Muscle layer of duodenum (tissue), 2 donors: ENCODE data around the gene NR5A1.

Experiments
- H3K27ac ChIP-seq: one replicate; pipeline ENCODE4 v1.7.0; 2013; ENCODE audit warnings: mild to moderate bottlenecking, low read length
- H3K27me3 ChIP-seq: one replicate; pipeline ENCODE4 v1.7.0; 2013; ENCODE audit warnings: low read depth, mild to moderate bottlenecking, control low read depth, low read length
- H3K36me3 ChIP-seq, 2 donors: one replicate each; pipeline ENCODE4 v1.7.0; 2013; ENCODE audit warnings: low read length in 2 of 2, control low read depth in 1 of 2, mild to moderate bottlenecking in 1 of 2; ENCODE audit not compliant: insufficient read depth in 2 of 2, control insufficient read depth in 1 of 2
- H3K4me1 ChIP-seq, 2 donors: one replicate each; pipeline ENCODE4 v1.7.0; 2013; ENCODE audit warnings: low read length in 2 of 2, mild to moderate bottlenecking in 2 of 2, control low read depth in 1 of 2, moderate library complexity in 1 of 2; ENCODE audit not compliant: insufficient read depth in 2 of 2, control insufficient read depth in 1 of 2
- H3K4me3 ChIP-seq, 2 donors: one replicate each; pipeline ENCODE4 v1.7.0; 2013; ENCODE audit warnings: low read length in 2 of 2, low read depth in 1 of 2, mild to moderate bottlenecking in 1 of 2
- H3K9me3 ChIP-seq, 2 donors: one replicate each; pipeline ENCODE4 v1.7.0; 2013; ENCODE audit warnings: low read length in 2 of 2, control low read depth in 1 of 2, mild to moderate bottlenecking in 1 of 2; ENCODE audit not compliant: control insufficient read depth in 1 of 2
- donor health status: healthy.

The NR5A1 gene

GRCh38 chr9:124477648-124478285 is 29.4 kb downstream of the NR5A1 start:
- Histone ChIP-seq H3K27me3 (peaks cover 13% of the 10 kb centered on the region), H3K4me1 (peaks cover 0 to 10% of the 10 kb centered on the region in 2 donors), H3K36me3 (no peaks in the 10 kb centered on the region), H3K27ac (no peak overlapping the region), H3K4me3 (no peak overlapping the region), H3K9me3 (no peaks in the 10 kb centered on the region)

DNA sequence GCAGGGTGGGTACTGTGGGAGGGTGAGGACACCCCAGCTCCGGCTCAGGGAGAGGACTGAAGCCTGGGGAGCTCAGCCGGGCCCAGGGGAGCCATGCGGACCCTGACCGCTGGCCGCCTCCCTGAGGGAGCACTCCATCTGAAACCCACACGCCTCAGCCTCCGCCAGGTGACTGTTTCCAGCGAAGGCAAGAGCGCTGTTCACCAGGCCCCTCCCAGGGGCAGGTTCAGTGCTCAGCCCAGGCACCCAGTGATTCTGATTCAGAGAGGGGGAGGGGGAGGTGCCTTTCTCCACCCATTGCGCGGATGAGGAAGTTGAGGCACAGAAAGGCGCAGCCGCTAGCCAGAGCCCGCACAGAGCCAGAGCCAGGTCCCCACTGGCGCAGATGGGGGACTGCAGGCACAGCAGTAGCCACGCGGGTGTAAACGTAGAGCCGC is 30.0 kb downstream of the NR5A1 start:
- no peak overlapping the region for H3K27ac ChIP-seq
- no peak overlapping the region for H3K4me3 ChIP-seq
- peaks cover 0 to 10% of the 10 kb centered on the region in 2 donors for H3K4me1 ChIP-seq
- H3K36me3 ChIP-seq = no peaks in the 10 kb centered on the region
- H3K27me3 ChIP-seq = peaks cover 13% of the 10 kb centered on the region
- H3K9me3 ChIP-seq = no peaks in the 10 kb centered on the region

- Histone ChIP-seq H3K27ac (no peak overlapping the region), H3K9me3 (no peaks in the 10 kb centered on the region), H3K4me3 (no peak overlapping the region), H3K36me3 (no peaks in the 10 kb centered on the region), H3K27me3 (peaks cover 13% of the 10 kb centered on the region), H3K4me1 (peaks cover 0 to 10% of the 10 kb centered on the region in 2 donors)
These were observed 31.1 kb downstream of the NR5A1 start for GRCh38 chr9:124475868-124476690.

GRCh38 chr9:124475158-124475867 is 31.9 kb downstream of the NR5A1 start:
- Histone ChIP-seq H3K27me3 (peaks cover 13% of the 10 kb centered on the region), H3K27ac (no peak overlapping the region), H3K4me3 (no peak overlapping the region)

GRCh38 chr9:124474151-124474550 is 33.0 kb downstream of the NR5A1 start:
- Histone ChIP-seq H3K9me3 (no peaks in the 10 kb centered on the region), H3K4me3 (no peak overlapping the region), H3K36me3 (no peaks in the 10 kb centered on the region), H3K27ac (no peak overlapping the region), H3K27me3 (peaks cover 13% of the 10 kb centered on the region), H3K4me1 (peaks cover 0 to 10% of the 10 kb centered on the region in 2 donors)

More at GRCh38 chr9:124475158-124475867, 31.9 kb downstream of the NR5A1 start:
- peaks cover 0 to 10% of the 10 kb centered on the region in 2 donors for H3K4me1 ChIP-seq
- H3K36me3 ChIP-seq = no peaks in the 10 kb centered on the region
- no peaks in the 10 kb centered on the region for H3K9me3 ChIP-seq

DNA sequence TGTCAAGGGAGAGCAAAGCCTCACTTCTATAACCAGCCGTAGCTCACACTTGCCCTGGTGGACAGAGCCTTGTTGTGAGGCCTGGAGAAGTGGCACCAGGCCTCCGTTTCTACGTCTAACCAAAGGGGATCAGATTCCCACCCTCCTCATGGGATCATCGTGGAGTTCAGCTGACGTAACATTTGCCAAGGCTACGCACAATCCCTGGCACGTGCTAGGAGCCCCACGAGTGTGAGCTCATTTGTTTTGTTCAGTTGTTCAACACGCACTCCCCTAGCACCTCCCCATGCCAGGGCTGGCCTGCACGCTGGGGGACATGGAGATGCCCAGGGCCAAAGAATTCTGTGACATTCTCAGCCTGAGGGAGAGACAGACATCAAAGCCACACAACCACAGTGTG is 33.9 kb downstream of the NR5A1 start:
- Histone ChIP-seq H3K4me1 (peaks cover 0 to 10% of the 10 kb centered on the region in 2 donors), H3K9me3 (no peaks in the 10 kb centered on the region), H3K27me3 (peaks cover 4% of the 10 kb centered on the region), H3K27ac (no peak overlapping the region), H3K36me3 (no peaks in the 10 kb centered on the region), H3K4me3 (no peak overlapping the region)

DNA sequence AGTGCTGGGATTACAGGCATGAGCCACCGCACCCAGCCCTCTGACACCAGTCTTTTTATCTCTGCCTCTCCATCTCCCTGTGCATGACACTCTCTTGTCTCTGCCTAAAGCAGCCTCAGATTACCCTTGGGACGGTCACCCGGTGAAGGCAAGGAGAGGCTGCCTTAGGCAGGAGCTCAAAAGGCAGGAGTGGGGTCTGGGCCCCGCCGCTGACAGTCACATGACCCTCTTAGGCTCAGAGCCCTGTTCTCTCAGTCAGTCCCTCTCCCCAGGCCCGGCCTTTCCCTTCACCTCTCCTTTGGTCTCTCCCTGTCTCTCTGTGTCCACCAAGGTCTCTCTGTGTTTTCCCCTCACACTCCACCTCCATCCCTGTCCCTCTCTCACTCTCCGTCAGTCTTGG is 34.4 kb downstream of the NR5A1 start:
- Histone ChIP-seq H3K4me1 (peaks cover 0 to 6% of the 10 kb centered on the region in 2 donors), H3K27ac (no peak overlapping the region), H3K9me3 (no peaks in the 10 kb centered on the region), H3K36me3 (no peaks in the 10 kb centered on the region), H3K27me3 (no peaks in the 10 kb centered on the region), H3K4me3 (no peak overlapping the region)

DNA sequence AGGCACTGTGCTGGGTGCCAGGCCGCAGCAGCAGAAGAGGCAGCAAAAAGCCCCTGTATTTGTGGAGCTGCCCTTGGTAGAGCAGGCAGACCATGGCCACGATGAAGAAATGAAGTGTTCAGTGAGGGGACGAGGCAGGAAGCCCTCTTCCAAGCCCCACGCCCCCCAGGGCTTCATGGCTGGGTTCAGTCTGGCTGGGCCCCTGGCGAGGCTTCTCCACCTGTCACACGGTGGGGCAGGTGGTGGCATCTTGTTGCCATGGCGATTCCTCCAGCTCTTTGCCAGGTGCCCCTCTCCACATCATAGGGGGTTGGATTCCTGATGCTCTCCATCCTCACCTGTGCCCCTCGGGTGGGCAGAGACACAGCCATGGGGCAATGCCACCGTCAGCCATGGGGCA is 35.4 kb downstream of the NR5A1 start:
- no peak overlapping the region for H3K4me3 ChIP-seq
- no peaks in the 10 kb centered on the region for H3K4me1 ChIP-seq
- no peak overlapping the region for H3K27ac ChIP-seq
- no peaks in the 10 kb centered on the region for H3K27me3 ChIP-seq
- no peaks in the 10 kb centered on the region for H3K9me3 ChIP-seq
- H3K36me3 ChIP-seq = no peaks in the 10 kb centered on the region

DNA sequence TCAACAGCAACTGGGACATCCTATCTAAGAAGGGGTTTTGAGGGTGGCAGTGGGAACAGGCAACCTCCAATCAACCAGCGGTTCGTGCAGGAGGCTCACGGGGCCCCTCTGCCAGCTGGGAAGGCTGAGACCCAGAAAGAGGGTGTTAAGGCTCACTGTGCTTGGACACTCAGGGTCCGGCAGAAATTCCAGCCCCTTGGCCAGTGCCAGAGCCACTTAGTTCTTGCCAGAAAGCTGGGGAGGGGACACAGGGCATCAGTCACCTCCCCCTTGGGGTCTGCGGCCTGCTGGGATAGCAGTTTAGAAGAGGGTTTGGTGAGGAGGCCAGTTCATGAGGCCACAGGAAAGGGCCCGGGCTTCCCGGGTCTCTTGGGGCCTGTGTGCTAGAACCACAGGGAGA is 36.5 kb downstream of the NR5A1 start:
- Histone ChIP-seq H3K4me1 (no peaks in the 10 kb centered on the region), H3K27ac (no peak overlapping the region), H3K27me3 (no peaks in the 10 kb centered on the region), H3K36me3 (no peaks in the 10 kb centered on the region), H3K4me3 (no peak overlapping the region), H3K9me3 (no peaks in the 10 kb centered on the region)

DNA sequence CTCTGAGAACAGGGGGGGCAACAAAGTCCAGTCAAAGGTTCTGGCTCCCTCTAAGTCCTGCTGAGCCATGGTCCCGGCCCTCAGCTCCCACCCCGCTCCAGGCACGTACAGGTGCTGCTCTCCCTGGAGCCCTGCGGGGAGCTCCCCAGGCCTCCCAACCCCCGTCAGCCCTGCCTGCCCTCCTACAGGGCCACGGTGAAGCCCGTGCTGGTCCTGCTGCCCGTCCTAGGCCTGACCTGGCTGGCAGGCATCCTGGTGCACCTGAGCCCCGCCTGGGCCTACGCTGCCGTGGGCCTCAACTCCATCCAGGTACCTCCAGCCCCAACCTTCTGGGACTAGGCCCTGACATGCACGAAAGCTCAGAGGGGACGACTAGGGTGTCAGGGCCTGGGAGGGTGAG is 36.9 kb downstream of the NR5A1 start:
- no peak overlapping the region for H3K27ac ChIP-seq
- no peaks in the 10 kb centered on the region for H3K27me3 ChIP-seq
- H3K4me3 ChIP-seq = no peak overlapping the region
- no peaks in the 10 kb centered on the region for H3K9me3 ChIP-seq
- H3K36me3 ChIP-seq = no peaks in the 10 kb centered on the region
- no peaks in the 10 kb centered on the region for H3K4me1 ChIP-seq
